Liver (tissue), 9 donors: ENCODE measurements around the gene PREX1. TPM values are rescaled to one million over a fixed set of nuclear protein-coding genes. Genes with fewer than 3 reads are reported as not detected.

Source experiments
- DNase-seq: peaks from one replicate; pipeline ENCODE4 v3.0.0-alpha.2; 2017; ENCODE audit warnings: low spot score
- H3K27ac ChIP-seq, 2 donors: one replicate each; pipeline ENCODE4 v1.7.0; 2013; ENCODE audit warnings: inconsistent platforms in 2 of 2, low read length in 2 of 2, control low read depth in 1 of 2, low read depth in 1 of 2, mild to moderate bottlenecking in 1 of 2
- H3K27me3 ChIP-seq, 4 donors: one replicate each; pipeline versions ENCODE4 v1.6.1 to v1.7.0; 2013; ENCODE audit warnings: low read length in 3 of 4, inconsistent platforms in 1 of 4, mild to moderate bottlenecking in 1 of 4, moderate library complexity in 1 of 4; ENCODE audit not compliant: control insufficient read depth in 4 of 4, insufficient read depth in 4 of 4
- H3K36me3 ChIP-seq, 4 donors: one replicate each; pipeline versions ENCODE4 v1.6.1 to v1.7.0; 2013; ENCODE audit warnings: low read length in 3 of 4, mild to moderate bottlenecking in 3 of 4, low read depth in 1 of 4, moderate library complexity in 1 of 4; ENCODE audit not compliant: control insufficient read depth in 4 of 4, insufficient read depth in 3 of 4
- H3K4me1 ChIP-seq, 4 donors: one replicate each; pipeline versions ENCODE4 v1.6.1 to v1.7.0; 2013; ENCODE audit warnings: low read length in 3 of 4, mild to moderate bottlenecking in 3 of 4, moderate library complexity in 1 of 4; ENCODE audit not compliant: control insufficient read depth in 4 of 4, insufficient read depth in 4 of 4
- H3K4me3 ChIP-seq, 3 donors: one replicate each; pipeline versions ENCODE4 v1.6.1 to v1.7.0; 2013; ENCODE audit warnings: low read length in 3 of 3, control low read depth in 1 of 3, low read depth in 1 of 3, mild to moderate bottlenecking in 1 of 3
- H3K9ac ChIP-seq, 2 donors: one replicate each; pipeline ENCODE4 v1.7.0; 2013; ENCODE audit warnings: low read length in 2 of 2, mild to moderate bottlenecking in 2 of 2, moderate library complexity in 2 of 2, control low read depth in 1 of 2, low read depth in 1 of 2
- H3K9me3 ChIP-seq, 4 donors: one replicate each; pipeline versions ENCODE4 v1.6.1 to v1.7.0; 2013; ENCODE audit warnings: low read length in 3 of 4; ENCODE audit not compliant: control insufficient read depth in 4 of 4
- ATF3 ChIP-seq: IDR thresholded peaks from 2 replicates; pipeline ENCODE4 v1.6.1; 2016; ENCODE audit warnings: antibody characterized with exemption
- CTCF ChIP-seq: fragments of 150-350 bp; IDR thresholded peaks from 2 replicates; pipeline ENCODE4 v1.5.1; 2017; ENCODE audit warnings: improper control_type of control experiment, low read depth, low read length; ENCODE audit not compliant: missing input control
- EGR1 ChIP-seq, 2 donors: IDR thresholded peaks; 2 replicates each; pipeline ENCODE4 v1.6.1; 2016 to 2018; ENCODE audit warnings: antibody characterized with exemption in 2 of 2, low read depth in 2 of 2
- FOXA1 ChIP-seq: IDR thresholded peaks from 2 replicates; pipeline ENCODE4 v1.6.1; 2016; ENCODE audit warnings: antibody characterized with exemption
- FOXA2 ChIP-seq: IDR thresholded peaks from 2 replicates; pipeline ENCODE4 v1.6.1; 2016; ENCODE audit warnings: antibody characterized with exemption
- GABPA ChIP-seq, 2 donors: IDR thresholded peaks in 1 of 2; conservative IDR thresholded peaks in 1 of 2; 2 replicates each; pipeline ENCODE4 v1.6.1; 2016; ENCODE audit warnings: antibody characterized with exemption in 2 of 2, mild to moderate bottlenecking in 1 of 2, moderate library complexity in 1 of 2
- HNF4A ChIP-seq, 2 donors: conservative IDR thresholded peaks; 2 replicates each; pipeline ENCODE4 v1.6.1; 2016; ENCODE audit warnings: antibody characterized with exemption in 2 of 2, mild to moderate bottlenecking in 2 of 2
- JUND ChIP-seq, 2 donors: IDR thresholded peaks; 2 replicates each; pipeline ENCODE4 v1.6.1; 2016; ENCODE audit warnings: antibody characterized with exemption in 2 of 2
- MAX ChIP-seq: IDR thresholded peaks from 2 replicates; pipeline ENCODE4 v1.6.1; 2016; ENCODE audit warnings: antibody characterized with exemption
- NR2F2 ChIP-seq: IDR thresholded peaks from 2 replicates; pipeline ENCODE4 v1.6.1; 2016; ENCODE audit warnings: antibody characterized with exemption
- RAD21 ChIP-seq, 2 donors: IDR thresholded peaks; 2 replicates each; pipeline ENCODE4 v1.6.1; 2016; ENCODE audit warnings: antibody characterized with exemption in 2 of 2, mild to moderate bottlenecking in 2 of 2
- REST ChIP-seq: IDR thresholded peaks from 2 replicates; pipeline ENCODE4 v1.6.1; 2016; ENCODE audit warnings: antibody characterized with exemption, mild to moderate bottlenecking
- RXRA ChIP-seq, 2 donors: IDR thresholded peaks; 2 replicates each; pipeline ENCODE4 v1.6.1; 2017 to 2018; ENCODE audit warnings: antibody characterized with exemption in 2 of 2, mild to moderate bottlenecking in 1 of 2
- SP1 ChIP-seq: IDR thresholded peaks from 2 replicates; pipeline ENCODE4 v1.6.1; 2018; ENCODE audit warnings: antibody characterized with exemption, mild to moderate bottlenecking
- YY1 ChIP-seq: IDR thresholded peaks from 2 replicates; pipeline ENCODE4 v1.6.1; 2016; ENCODE audit warnings: antibody characterized with exemption, mild to moderate bottlenecking
- ZBTB33 ChIP-seq: IDR thresholded peaks from 2 replicates; pipeline ENCODE4 v1.6.1; 2016; ENCODE audit warnings: antibody characterized with exemption
- WGBS: extraction: QIAGEN DNeasy Blood & Tissue Kit; methylation state at CpG from one replicate; pipeline ENCODE4 v1.1.7; 2013; 5-methylcytosine and 5-hydroxymethylcytosine counted together
- polyA plus RNA-seq, 2 donors: library from polyadenylated mRNA; stranded (reverse) in 1 of 2; unstranded in 1 of 2; fragments of 200-250 nt in 1 of 2; fragments of >200 nt in 1 of 2; fragmentation: Nextera tagmentation in 1 of 2; extraction: Ambion mirVana in 1 of 2; gene quantifications; one replicate each; pipeline versions ENCODE4 v1.2.1 to v1.2.3, GENCODE V29; 2013 to 2015
- total RNA-seq, 2 donors: library from RNA; depleted of rRNA; stranded (reverse); fragments of >200 nt; gene quantifications; one replicate each; pipeline ENCODE4 v1.2.3, GENCODE V29; 2014
- donor health status: healthy.
- donor health status: healthy.
- donor health status: healthy.
- donor health status: healthy.
- donor health status: healthy.

The PREX1 gene
- total and polyA plus RNA-seq, 4 donors = 2.2 to 18.0 (median 10.8) TPM

- Histone ChIP-seq H3K4me1 (peaks cover 0 to 11% (median 0%) of the 10 kb centered on the region in 4 donors), H3K4me3 (no peak overlapping the region), H3K27ac (no peak overlapping the region), H3K9ac (no peak overlapping the region), H3K9me3 (no peaks in the 10 kb centered on the region), H3K27me3 (no peaks in the 10 kb centered on the region), H3K36me3 (no peaks in the 10 kb centered on the region)
- no peak for DNase-seq
- no peak for TF ChIP-seq MAX
- TF ChIP-seq RXRA (IDR thresholded peaks at IDR 0.05) = no peak
- TF ChIP-seq GABPA (IDR thresholded peaks at IDR 0.05 in 1 of 2, conservative IDR thresholded peaks at IDR 0.05 in 1 of 2) = no peak
- no peak for TF ChIP-seq RAD21 (IDR thresholded peaks at IDR 0.05)
- no peak for TF ChIP-seq ZBTB33
- TF ChIP-seq REST = no peak
- no peak for TF ChIP-seq YY1
- TF ChIP-seq ATF3 = no peak
- TF ChIP-seq SP1 = no peak
- no peak for TF ChIP-seq CTCF
- no peak for TF ChIP-seq NR2F2
- TF ChIP-seq JUND (IDR thresholded peaks at IDR 0.05) = no peak
- no peak for TF ChIP-seq EGR1 (IDR thresholded peaks at IDR 0.05; ENCODE audit: low read depth in 2 of 2)
- TF ChIP-seq HNF4A (conservative IDR thresholded peaks at IDR 0.05) = no peak
- TF ChIP-seq FOXA1 = no peak
- no peak for TF ChIP-seq FOXA2
- WGBS = 79% methylated on average over 6 of the region's 6 CpGs
These were observed 110.0 kb downstream of the PREX1 start for GRCh38 chr20:48717680-48718223.
